Chondrocyte (in vitro differentiated cells): ENCODE data around the gene BBS12. TPM values are rescaled to one million over a fixed set of nuclear protein-coding genes. Genes with fewer than 3 reads are reported as not detected.
"Not testable (repeated sequence)": the region's sequence is repeated elsewhere in the genome, so short reads cannot be mapped to it uniquely, and the experiment has no call there.

Experiments
- DNase-seq: peaks from one replicate; pipeline ENCODE4 v3.0.0; 2021; ENCODE audit warnings: mixed read lengths, low spot score
- H3K27ac Mint-ChIP-seq: one replicate; pipeline ENCODE4 v1.8.0; 2021; ENCODE audit warnings: mild to moderate bottlenecking, moderate library complexity, mixed read lengths; ENCODE audit not compliant: unreplicated experiment
- H3K27me3 Mint-ChIP-seq: 2 replicates; pipeline ENCODE4 v1.8.0; 2021; ENCODE audit warnings: low read depth, mixed read lengths
- H3K36me3 Mint-ChIP-seq: 2 replicates; pipeline ENCODE4 v1.8.0; 2021; ENCODE audit warnings: low read depth, mixed read lengths
- H3K4me1 Mint-ChIP-seq: 2 replicates; pipeline ENCODE4 v1.8.0; 2021; ENCODE audit warnings: low read depth, mild to moderate bottlenecking, mixed read lengths
- H3K4me3 Mint-ChIP-seq: one replicate; pipeline ENCODE4 v1.8.0; 2021; ENCODE audit warnings: mild to moderate bottlenecking, moderate library complexity, mixed read lengths; ENCODE audit not compliant: unreplicated experiment
- H3K9me3 Mint-ChIP-seq: 2 replicates; pipeline ENCODE4 v1.8.0; 2021; ENCODE audit warnings: low read depth, mixed read lengths
- CTCF ChIP-seq: fragments of 200-600 bp; sonication (generic); IDR thresholded peaks from 2 replicates; pipeline ENCODE4 v1.5.0; 2021; ENCODE audit warnings: antibody characterized with exemption, mild to moderate bottlenecking, moderate library complexity
- total RNA-seq: library from RNA; stranded (reverse); gene quantifications from 3 replicates; pipeline ENCODE4 v1.2.1, GENCODE V29; 2021

BBS12 gene
- total RNA-seq, 1 donor from 2014 or later, result 3.3 TPM

GRCh38 chr4:122785099-122785498, 52.6 kb downstream of the BBS12 start:
- peaks cover 44% of the 10 kb centered on the region for H3K4me1 Mint-ChIP-seq
- no peak overlapping the region for H3K4me3 Mint-ChIP-seq
- H3K27ac Mint-ChIP-seq, result no peak overlapping the region
- H3K9me3 Mint-ChIP-seq, result peaks cover 2% of the 10 kb centered on the region
- H3K27me3 Mint-ChIP-seq, result no peaks in the 10 kb centered on the region
- DNase-seq, result no peak
- H3K36me3 Mint-ChIP-seq, result no peaks in the 10 kb centered on the region
- no peak for TF ChIP-seq CTCF

GRCh38 chr4:122786296-122786695, 53.8 kb downstream of the BBS12 start:
- DNase-seq, H3K27ac Mint-ChIP-seq, H3K36me3 Mint-ChIP-seq, H3K27me3 Mint-ChIP-seq, H3K4me3 Mint-ChIP-seq, H3K9me3 Mint-ChIP-seq: not testable (repeated sequence)
- peaks cover 43% of the 10 kb centered on the region for H3K4me1 Mint-ChIP-seq

- not testable (repeated sequence) for H3K9me3 Mint-ChIP-seq, H3K4me3 Mint-ChIP-seq, H3K27me3 Mint-ChIP-seq, DNase-seq, H3K36me3 Mint-ChIP-seq, H3K27ac Mint-ChIP-seq
- peaks cover 37% of the 10 kb centered on the region for H3K4me1 Mint-ChIP-seq
Observed at GRCh38 chr4:122786920-122787319, 54.4 kb downstream of the BBS12 start.

GRCh38 chr4:122787940-122788339, 55.4 kb downstream of the BBS12 start:
- no peak for TF ChIP-seq CTCF
- H3K27ac Mint-ChIP-seq, result no peak overlapping the region
- no peak for DNase-seq
- no peaks in the 10 kb centered on the region for H3K27me3 Mint-ChIP-seq
- H3K4me1 Mint-ChIP-seq, result peaks cover 26% of the 10 kb centered on the region
- H3K36me3 Mint-ChIP-seq, result no peaks in the 10 kb centered on the region
- no peak overlapping the region for H3K4me3 Mint-ChIP-seq
- no peaks in the 10 kb centered on the region for H3K9me3 Mint-ChIP-seq

- no peak for DNase-seq
- Mint-ChIP-seq H3K4me3 (no peak overlapping the region), H3K4me1 (peaks cover 17% of the 10 kb centered on the region)
Observed at GRCh38 chr4:122788935-122789334, 56.4 kb downstream of the BBS12 start.

GRCh38 chr4:122793811-122794210, 61.3 kb downstream of the BBS12 start:
- Mint-ChIP-seq H3K9me3 (no peaks in the 10 kb centered on the region), H3K36me3 (no peaks in the 10 kb centered on the region), H3K27ac (no peak overlapping the region), H3K4me1 (peaks cover 29% of the 10 kb centered on the region), H3K4me3 (no peak overlapping the region), H3K27me3 (no peaks in the 10 kb centered on the region)
- no peak for TF ChIP-seq CTCF
- DNase-seq, result no peak

More at GRCh38 chr4:122788935-122789334, 56.4 kb downstream of the BBS12 start:
- Mint-ChIP-seq H3K27me3 (no peaks in the 10 kb centered on the region), H3K27ac (no peak overlapping the region), H3K9me3 (no peaks in the 10 kb centered on the region), H3K36me3 (no peaks in the 10 kb centered on the region)
- no peak for TF ChIP-seq CTCF

Other genes starting within 250 kb of the BBS12 start
- not detected in 3 replicates for gene IL21, start 111.6 kb upstream of the BBS12 start, total RNA-seq
- gene FGF2, start 94.1 kb downstream of the BBS12 start, total RNA-seq, result 25.0 to 26.2 TPM (median 25.1 TPM) in 3 replicates
- gene NUDT6, start 189.9 kb downstream of the BBS12 start, total RNA-seq, result 4.2 to 5.7 TPM (median 4.6 TPM) in 3 replicates